ENCODE measurements around the gene TNS4. TPM values are rescaled to one million over a fixed set of nuclear protein-coding genes. Genes with fewer than 3 reads are reported as not detected.

The TNS4 gene
- total and polyA plus RNA-seq, 12 donors, result 0.01 to 0.62 TPM; not detected in 10

GRCh38 chr17:40515491-40516041, 14.1 kb upstream of the TNS4 start:
- peaks cover 0 to 16% (median 0%) of the 10 kb centered on the region in 7 donors for H3K27me3 ChIP-seq
- ATAC-seq (peak in 2 of 8 donors; percentile 8 to 12), DNase-seq (no peak)
- WGBS, 2 donors, result 69 to 77% methylated on average over 11 of the region's 11 CpGs
- H3K36me3 ChIP-seq, result no peaks in the 10 kb centered on the region
- intact Hi-C loops (cut with DNase I), result no loop called here
- H3K4me1 ChIP-seq, result peaks cover 0 to 22% (median 8%) of the 10 kb centered on the region in 9 donors
- TF ChIP-seq, protein P1, sequence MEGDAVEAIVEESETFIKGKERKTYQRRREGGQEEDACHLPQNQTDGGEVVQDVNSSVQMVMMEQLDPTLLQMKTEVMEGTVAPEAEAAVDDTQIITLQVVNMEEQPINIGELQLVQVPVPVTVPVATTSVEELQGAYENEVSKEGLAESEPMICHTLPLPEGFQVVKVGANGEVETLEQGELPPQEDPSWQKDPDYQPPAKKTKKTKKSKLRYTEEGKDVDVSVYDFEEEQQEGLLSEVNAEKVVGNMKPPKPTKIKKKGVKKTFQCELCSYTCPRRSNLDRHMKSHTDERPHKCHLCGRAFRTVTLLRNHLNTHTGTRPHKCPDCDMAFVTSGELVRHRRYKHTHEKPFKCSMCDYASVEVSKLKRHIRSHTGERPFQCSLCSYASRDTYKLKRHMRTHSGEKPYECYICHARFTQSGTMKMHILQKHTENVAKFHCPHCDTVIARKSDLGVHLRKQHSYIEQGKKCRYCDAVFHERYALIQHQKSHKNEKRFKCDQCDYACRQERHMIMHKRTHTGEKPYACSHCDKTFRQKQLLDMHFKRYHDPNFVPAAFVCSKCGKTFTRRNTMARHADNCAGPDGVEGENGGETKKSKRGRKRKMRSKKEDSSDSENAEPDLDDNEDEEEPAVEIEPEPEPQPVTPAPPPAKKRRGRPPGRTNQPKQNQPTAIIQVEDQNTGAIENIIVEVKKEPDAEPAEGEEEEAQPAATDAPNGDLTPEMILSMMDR (IDR thresholded peaks at IDR 0.05), result no peak
- H3K4me3 ChIP-seq, result no peak overlapping the region
- H3K27ac ChIP-seq, result peak overlapping the region in 1 of 10 donors; percentile 26
- no peaks in the 10 kb centered on the region for H3K9me3 ChIP-seq

GRCh38 chr17:40515011-40515410, 13.6 kb upstream of the TNS4 start:
- ATAC-seq, result no peak
- H3K4me1 ChIP-seq, result peaks cover 0 to 22% (median 11%) of the 10 kb centered on the region in 9 donors
- WGBS, 2 donors, result 81 to 86% methylated on average over 4 of the region's 4 CpGs
- H3K27me3 ChIP-seq, result peaks cover 0 to 16% (median 0%) of the 10 kb centered on the region in 7 donors
- no peak for DNase-seq
- H3K9me3 ChIP-seq, result no peaks in the 10 kb centered on the region
- intact Hi-C loops (cut with DNase I), result no loop called here
- TF ChIP-seq, protein P1 (IDR thresholded peaks at IDR 0.05), result no peak
- no peak overlapping the region for H3K4me3 ChIP-seq
- H3K27ac ChIP-seq, result peak overlapping the region in 1 of 10 donors; percentile 26
- no peaks in the 10 kb centered on the region for H3K36me3 ChIP-seq

DNA sequence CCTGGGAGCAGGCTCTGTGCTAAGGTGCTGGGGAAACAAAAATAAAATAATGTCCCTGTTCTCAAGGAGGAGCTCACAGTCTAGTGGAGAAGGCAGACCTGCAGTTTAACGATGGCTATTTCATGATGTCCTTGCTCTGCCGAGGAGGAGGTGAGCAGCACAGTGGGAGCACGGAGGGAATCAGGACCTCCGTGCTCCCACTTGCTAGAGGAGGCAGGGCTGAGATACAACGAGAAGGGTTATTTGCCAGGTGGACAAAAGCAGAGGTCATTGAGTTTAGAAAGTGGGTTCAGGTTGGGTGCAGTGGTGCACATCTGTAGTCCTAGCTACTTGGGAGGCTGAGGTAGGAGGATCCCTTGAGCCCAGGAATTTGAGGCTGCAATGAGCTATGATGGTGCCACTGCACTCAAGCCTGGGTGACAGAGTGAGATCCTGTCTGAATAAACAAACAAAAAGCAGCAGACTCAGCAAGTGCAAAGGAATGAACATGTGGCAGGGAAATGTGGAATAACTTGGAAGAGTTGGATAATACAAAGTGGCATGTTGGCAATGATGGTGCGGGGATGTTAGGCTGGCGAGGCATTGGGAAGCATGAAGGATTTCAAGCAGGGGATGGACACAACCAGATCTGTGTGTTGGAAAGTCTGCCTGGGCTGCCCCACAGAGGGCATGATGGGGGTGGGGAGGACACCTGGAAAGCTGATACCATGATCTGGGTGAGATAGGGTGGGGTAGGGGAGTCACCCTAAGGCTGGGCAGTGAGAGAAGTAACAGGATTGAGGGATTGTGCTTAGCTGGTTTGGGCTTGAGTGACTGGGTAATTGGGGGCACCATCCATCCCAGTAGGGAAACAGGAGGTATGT, 12.8 kb upstream of the TNS4 start:
- intact Hi-C loops (cut with DNase I), result loop anchor here in 1 of 10 donors (1.0 kb wide), 1 partner anchor 61 kb away; no protein-coding TSS in a partner anchor
- 95 to 97% methylated on average over 7 of the region's 7 CpGs for WGBS, 2 donors
- TF ChIP-seq, protein P1 (IDR thresholded peaks at IDR 0.05), result no peak

DNA sequence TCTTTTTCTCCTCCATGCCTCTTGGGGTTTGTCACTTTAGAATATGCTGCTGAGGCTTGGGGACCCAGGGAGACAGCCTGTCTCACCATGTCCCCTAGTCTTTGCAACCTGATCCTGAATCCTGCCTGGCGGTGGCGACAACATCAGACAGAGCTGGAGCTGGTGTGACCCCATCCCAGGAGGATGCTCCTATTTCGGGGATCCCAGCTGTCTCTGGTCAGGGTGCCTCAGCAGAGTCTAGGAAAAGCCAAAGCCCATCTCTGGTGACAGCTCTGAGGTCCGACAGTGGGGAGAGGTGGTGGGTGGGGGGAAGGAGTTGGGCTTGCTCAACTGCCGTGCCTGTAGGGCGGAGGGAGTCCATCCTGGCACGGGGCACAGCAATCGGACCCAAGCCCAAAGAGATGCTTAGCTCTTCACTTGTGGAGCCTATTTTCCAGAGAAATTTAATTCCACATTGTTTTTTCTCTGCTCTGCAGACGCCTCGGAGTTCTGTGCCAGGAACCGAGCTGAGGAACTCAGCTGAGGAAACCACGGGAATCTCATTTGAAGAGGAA, 10.3 kb upstream of the TNS4 start:
- H3K9me3 ChIP-seq, result no peaks in the 10 kb centered on the region
- DNase-seq (no peak), ATAC-seq (no peak)
- peaks cover 0 to 10% (median 0%) of the 10 kb centered on the region in 7 donors for H3K27me3 ChIP-seq
- TF ChIP-seq, protein P1 (IDR thresholded peaks at IDR 0.05), result no peak
- H3K27ac ChIP-seq, result no peak overlapping the region
- H3K4me3 ChIP-seq, result no peak overlapping the region
- peaks cover 0 to 30% (median 9%) of the 10 kb centered on the region in 9 donors for H3K4me1 ChIP-seq
- intact Hi-C loops (cut with DNase I), result no loop called here
- WGBS, 2 donors, result 82 to 87% methylated on average over 12 of the region's 12 CpGs
- no peaks in the 10 kb centered on the region for H3K36me3 ChIP-seq

More for the DNA sequence above, 12.8 kb upstream of the TNS4 start:
- Histone ChIP-seq H3K27me3 (peaks cover 0 to 11% (median 0%) of the 10 kb centered on the region in 7 donors), H3K27ac (no peak overlapping the region), H3K36me3 (no peaks in the 10 kb centered on the region), H3K4me1 (peaks cover 0 to 25% (median 16%) of the 10 kb centered on the region in 9 donors), H3K4me3 (no peak overlapping the region), H3K9me3 (no peaks in the 10 kb centered on the region)
- ATAC-seq, result no peak
- DNase-seq, result no peak
